Measurements from ENCODE around the gene GJC1.
"Not testable (repeated sequence)": the region's sequence is repeated elsewhere in the genome, so short reads cannot be mapped to it uniquely, and the experiment has no call there.

GJC1 gene

GRCh38 chr17:44832805-44833204, 2.7 kb upstream of the GJC1 start:
- H3K4me3 ChIP-seq (ENCODE audit: low read length) = no peak overlapping the region
- no peak for TF ChIP-seq CTCF (IDR thresholded peaks at IDR 0.05; ENCODE audit: insufficient read depth, low read depth, low read length, missing control alignments)
- no peak for DNase-seq (ENCODE audit: low read depth)

GRCh38 chr17:44831371-44831770, 1.3 kb upstream of the GJC1 start:
- TF ChIP-seq CTCF (IDR thresholded peaks at IDR 0.05; ENCODE audit: insufficient read depth, low read depth, low read length, missing control alignments) = no peak
- no peak for DNase-seq (ENCODE audit: low read depth)
- H3K4me3 ChIP-seq (ENCODE audit: low read length) = no peak overlapping the region

- DNase-seq (ENCODE audit: low read depth) = peak; percentile 45
- H3K4me3 ChIP-seq (ENCODE audit: low read length) = peak overlapping the region; percentile 66
- TF ChIP-seq CTCF (IDR thresholded peaks at IDR 0.05; ENCODE audit: insufficient read depth, low read depth, low read length, missing control alignments) = no peak
Observed at GRCh38 chr17:44830359-44831288, 537 bp upstream of the GJC1 start.

- TF ChIP-seq CTCF (IDR thresholded peaks at IDR 0.05; ENCODE audit: insufficient read depth, low read depth, low read length, missing control alignments) = no peak
- DNase-seq (ENCODE audit: low read depth) = no peak
- H3K4me3 ChIP-seq (ENCODE audit: low read length) = peak overlapping the region; percentile 66
Observed at GRCh38 chr17:44828919-44829522, 1.1 kb downstream of the GJC1 start.

GRCh38 chr17:44827863-44828262, 2.2 kb downstream of the GJC1 start:
- TF ChIP-seq CTCF (IDR thresholded peaks at IDR 0.05; ENCODE audit: insufficient read depth, low read depth, low read length, missing control alignments) = no peak
- no peak overlapping the region for H3K4me3 ChIP-seq (ENCODE audit: low read length)
- peak; percentile 67 for DNase-seq (ENCODE audit: low read depth)

GRCh38 chr17:44826123-44826790, 3.8 kb downstream of the GJC1 start:
- TF ChIP-seq CTCF (IDR thresholded peaks at IDR 0.05; ENCODE audit: insufficient read depth, low read depth, low read length, missing control alignments) = no peak
- no peak for DNase-seq (ENCODE audit: low read depth)
- H3K4me3 ChIP-seq (ENCODE audit: low read length) = no peak overlapping the region

GRCh38 chr17:44825236-44825635, 4.9 kb downstream of the GJC1 start:
- H3K4me3 ChIP-seq (ENCODE audit: low read length); DNase-seq (ENCODE audit: low read depth): not testable (repeated sequence)

Measured in epithelial cell of esophagus (primary cell).